GM19238 (cell line): ENCODE results near the gene NSUN4.

Source experiments
- DNase-seq: peaks from one replicate; pipeline ENCODE4 v3.0.0; 2011; ENCODE audit warnings: low spot score; ENCODE audit not compliant: insufficient read length

Gene NSUN4

DNA sequence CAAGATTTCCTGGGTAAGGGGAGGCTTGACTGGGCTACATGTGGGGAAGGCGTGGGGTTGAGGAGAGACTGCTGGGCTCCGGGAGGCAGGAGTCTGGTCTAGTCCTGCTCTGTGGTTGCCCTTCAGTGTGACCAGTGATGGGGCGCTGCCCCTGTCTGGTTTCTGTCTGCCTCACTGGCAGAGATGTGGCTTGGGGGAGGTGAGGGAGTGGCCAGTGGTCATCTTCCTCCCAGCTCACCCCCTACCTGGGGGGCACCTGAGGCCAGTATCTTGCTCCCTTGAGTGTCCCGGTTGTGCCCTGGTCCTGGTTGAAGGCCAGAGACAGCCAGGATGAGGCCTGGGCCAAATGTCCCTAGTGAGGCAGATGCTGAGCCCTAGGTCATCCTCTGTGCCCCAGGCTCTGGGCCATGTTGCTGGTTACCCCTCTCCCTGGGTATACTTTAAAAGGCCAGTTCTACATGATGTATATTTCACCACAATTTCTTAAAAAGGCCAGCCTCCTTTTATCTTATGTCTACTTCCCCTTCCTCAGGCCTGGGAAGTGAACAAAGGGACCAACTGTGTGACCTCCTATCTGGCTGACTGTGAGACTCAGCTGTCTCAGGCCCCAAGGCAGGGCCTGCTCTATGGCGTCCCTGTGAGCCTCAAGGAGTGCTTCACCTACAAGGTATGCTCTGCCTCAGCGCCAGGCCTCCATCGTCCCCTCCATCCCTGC lies 64.0 kb downstream of the NSUN4 start:
- DNase-seq, result no peak

DNA sequence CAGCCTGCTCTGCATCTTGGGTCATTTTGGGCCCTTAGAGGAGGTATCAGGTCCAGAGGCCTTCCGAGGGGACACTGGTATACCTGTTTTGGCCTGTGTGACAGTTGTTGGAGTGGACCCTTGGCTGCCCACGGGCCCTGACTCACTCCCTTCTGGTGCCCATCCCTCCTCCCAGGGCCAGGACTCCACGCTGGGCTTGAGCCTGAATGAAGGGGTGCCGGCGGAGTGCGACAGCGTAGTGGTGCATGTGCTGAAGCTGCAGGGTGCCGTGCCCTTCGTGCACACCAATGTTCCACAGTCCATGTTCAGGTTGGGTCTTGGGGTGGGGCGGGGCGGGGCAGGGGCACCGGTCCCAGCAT lies 64.6 kb downstream of the NSUN4 start:
- DNase-seq, result no peak

DNA sequence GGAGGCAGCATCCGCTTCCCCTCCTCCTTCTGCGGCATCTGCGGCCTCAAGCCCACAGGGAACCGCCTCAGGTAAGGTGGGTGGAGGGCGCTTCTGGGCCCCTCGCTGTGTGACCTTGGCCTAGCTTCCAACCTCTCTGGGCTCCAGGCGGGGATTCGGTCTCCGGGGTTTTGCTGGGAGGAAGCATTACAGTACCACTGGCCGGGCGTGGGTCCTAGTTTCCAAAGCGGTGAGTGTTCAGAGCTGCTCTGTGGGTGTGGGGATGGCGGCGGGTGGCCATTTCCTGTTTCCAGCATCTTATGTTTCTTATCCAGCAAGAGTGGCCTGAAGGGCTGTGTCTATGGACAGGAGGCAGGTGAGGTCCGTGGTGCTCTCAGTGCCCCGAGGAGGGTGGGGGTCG lies 65.1 kb downstream of the NSUN4 start:
- DNase-seq, result no peak

DNA sequence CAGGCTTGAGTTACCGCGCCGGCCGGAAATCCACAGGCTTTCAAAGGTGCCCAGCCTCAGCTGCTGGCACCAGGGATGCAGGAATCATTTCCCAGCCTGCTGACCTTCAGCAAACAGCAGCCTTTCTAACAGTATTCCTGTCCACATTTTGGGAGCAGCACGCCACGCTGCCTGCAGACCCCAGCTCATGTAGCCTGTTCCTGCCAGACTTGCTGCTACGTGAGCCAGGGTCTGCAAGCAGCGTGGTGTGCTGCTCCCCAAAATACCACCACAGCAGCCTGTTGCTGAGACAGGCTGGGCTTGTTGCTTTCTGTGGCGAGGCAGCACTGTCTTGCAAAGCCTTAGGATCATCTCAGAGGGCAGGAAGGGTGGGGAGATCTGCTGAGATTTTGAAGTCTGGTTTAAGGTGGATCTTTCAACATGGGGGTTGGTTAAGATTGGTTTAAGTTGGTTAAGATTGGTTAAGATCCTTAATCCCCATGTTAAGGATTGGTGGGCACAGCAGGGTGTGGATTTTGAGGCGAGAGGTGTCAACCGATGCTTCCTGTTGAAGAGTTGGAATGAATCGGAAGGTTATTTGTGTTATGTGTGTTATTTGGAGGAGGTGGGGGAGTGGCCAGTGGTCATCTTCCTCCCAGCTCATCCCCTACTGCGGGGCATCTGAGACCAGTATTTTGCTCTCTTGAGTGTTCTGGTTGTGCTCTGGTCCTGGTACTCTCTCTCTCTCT lies 66.4 kb downstream of the NSUN4 start:
- no peak for DNase-seq

DNA sequence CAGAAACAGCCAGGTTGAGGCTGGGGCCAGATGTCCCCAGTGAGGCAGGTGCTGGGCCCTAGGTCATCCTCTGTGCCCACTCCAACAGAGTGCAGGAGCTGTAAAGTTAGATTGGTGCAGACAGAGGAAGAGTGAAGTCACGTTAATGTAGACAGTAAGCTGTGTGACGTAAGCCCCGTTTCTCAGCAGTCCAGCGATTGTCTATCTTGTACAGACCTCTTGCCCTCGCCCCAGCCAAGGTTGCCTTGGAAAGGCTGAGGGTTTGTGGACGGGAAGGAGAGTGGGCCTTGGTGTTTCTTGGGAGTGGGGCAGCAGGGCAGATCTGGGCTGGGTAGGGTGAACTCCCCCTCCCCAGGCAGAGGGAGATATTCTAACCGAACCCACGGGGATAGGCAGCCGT lies 67.0 kb downstream of the NSUN4 start:
- DNase-seq, result no peak

DNA sequence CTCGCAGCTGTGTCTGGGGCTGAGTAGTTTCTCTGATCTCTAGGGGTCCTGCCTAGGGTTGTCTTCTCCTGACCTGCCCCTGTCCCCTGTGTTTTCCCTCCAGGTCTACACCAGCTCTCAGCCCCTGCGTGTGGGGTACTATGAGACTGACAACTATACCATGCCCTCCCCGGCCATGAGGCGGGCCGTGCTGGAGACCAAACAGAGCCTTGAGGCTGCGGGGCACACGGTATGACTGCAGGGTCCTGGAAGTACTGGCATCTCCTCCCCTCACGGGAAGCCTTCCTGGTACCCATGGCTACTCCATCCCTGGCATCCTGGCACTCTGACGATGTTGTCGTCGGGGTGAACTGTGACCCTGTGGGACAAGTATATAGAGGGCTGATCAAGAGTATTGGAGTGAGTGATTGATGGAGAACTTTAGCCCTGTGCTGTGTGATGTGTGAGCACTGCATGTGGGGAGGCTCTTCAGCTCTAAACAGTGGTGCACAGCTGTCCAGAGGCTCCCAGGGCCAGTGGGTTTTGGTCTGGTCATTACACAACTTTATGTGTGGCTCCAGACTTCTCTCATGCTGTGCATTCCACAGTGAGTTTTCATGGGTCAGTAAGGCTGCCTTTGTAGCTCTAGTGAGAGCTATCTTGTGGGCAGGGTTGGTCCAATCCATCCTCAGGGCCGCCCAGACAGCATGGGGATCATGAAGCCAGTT lies 67.9 kb downstream of the NSUN4 start:
- DNase-seq, result no peak

DNA sequence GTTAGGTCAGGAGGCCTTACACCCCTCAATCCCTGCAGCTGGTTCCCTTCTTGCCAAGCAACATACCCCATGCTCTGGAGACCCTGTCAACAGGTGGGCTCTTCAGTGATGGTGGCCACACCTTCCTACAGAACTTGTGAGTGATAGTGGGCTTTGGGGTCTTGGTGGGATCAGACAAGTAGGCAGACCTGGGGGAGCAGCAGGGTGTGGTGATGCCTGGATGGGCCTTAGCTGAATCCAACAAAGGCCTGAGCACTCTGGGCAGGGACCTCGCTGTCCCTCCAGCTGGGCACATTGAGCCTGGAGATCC lies 68.4 kb downstream of the NSUN4 start:
- DNase-seq, result no peak

DNA sequence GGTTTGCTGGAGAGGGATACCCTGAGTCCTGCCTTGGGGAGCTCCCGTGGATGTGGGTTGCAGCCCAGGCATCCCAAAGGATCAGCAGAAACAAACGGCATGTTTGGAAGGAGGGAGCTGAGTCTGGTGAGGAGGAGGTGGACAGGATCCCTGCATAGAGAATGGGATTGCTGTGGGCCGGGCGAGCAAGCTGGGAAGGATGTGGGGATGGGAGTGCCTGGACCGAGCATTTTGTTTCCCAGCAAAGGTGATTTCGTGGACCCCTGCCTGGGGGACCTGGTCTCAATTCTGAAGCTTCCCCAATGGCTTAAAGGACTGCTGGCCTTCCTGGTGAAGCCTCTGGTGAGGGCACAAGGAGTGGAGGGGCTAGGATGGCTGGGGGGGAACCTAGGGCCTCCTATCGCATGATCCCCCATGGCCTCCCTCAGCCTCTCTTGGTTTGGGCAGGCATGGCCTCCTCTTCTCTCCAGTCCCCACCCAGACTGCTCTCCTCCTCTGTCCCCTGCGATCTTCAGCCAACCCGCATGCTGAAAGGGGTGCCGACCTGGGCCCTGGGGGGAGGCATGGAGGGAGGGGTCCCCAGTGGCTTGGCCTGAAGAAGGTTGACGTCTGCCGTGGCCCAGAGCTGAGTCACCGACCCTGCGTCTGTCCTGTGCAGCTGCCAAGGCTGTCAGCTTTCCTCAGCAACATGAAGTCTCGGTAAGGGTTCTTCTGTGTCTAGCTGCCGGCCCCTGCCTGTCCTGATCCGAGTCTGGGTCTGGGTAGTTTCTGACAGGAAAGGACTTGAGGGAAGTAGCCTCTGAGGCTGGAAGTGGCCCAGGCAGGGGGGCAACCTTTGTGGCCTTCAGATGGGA lies 69.8 kb downstream of the NSUN4 start:
- no peak for DNase-seq

DNA sequence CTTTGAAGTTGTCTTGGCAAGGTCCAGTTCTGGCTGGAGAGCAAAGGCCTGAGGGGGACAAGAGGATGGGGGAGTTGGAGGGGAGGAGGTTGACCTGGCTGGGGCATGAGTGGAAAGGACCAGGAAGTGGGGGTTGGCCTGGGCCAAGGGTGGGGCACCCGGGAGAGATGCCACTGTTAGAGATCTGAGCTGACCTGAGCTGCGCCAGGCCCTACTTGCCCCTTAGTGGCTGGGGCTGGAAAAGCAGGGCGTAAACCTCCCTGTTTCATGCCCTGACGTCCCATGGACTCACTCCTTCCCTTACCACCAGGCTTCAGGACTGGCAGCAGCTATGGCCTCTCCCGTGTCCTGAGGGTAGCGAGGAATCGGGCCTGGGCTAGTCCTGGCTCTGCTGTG lies 70.4 kb downstream of the NSUN4 start:
- no peak for DNase-seq
